Measurements from ENCODE around the gene LMOD1. TPM values are rescaled to one million over a fixed set of nuclear protein-coding genes. Genes with fewer than 3 reads are reported as not detected.
"Not testable (repeated sequence)": the region's sequence is repeated elsewhere in the genome, so short reads cannot be mapped to it uniquely, and the experiment has no call there.

Gene LMOD1
- total and polyA plus RNA-seq, 2 donors (not counting 1 experiment from before 2014, with no cell fraction given) = not detected

- H3K27ac Mint-ChIP-seq = no peak overlapping the region
- Histone ChIP-seq H3K9me3 (ENCODE audit: control extremely low read depth in 1 of 3, control insufficient read depth in 2 of 3, insufficient read depth in 1 of 3, low read length in 2 of 3) (no peaks in the 10 kb centered on the region), H3K27ac (ENCODE audit: low read length in 2 of 2) (no peak overlapping the region), H3K36me3 (replicated peaks in 1 of 2; ENCODE audit: control extremely low read depth in 1 of 2, control insufficient read depth in 1 of 2, extremely low read depth in 1 of 2, insufficient read depth in 2 of 2, low read length in 1 of 2) (peaks cover 0 to 71% of the 10 kb centered on the region in 2 experiments), H3K4me3 (ENCODE audit: control extremely low read depth in 1 of 5, extremely low read depth in 1 of 5, insufficient read depth in 1 of 5, low read depth in 2 of 5, low read length in 4 of 5) (no peak overlapping the region), H2AFZ (ENCODE audit: insufficient read depth, low read depth, low read length, poor library complexity, severe bottlenecking) (no peak overlapping the region), H3K27me3 (replicated peaks in 1 of 4; ENCODE audit: control extremely low read depth in 1 of 4, control insufficient read depth in 3 of 4, insufficient read depth in 4 of 4, low read length in 3 of 4) (no peaks in the 10 kb centered on the region), H3K4me2 (replicated peaks; ENCODE audit: low read depth, low read length, poor library complexity, severe bottlenecking) (no peak overlapping the region), H3K4me1 (ENCODE audit: control insufficient read depth in 2 of 2, insufficient read depth in 2 of 2, low read length in 2 of 2) (no peaks in the 10 kb centered on the region), H3K9ac (ENCODE audit: low read length) (no peak overlapping the region), H4K20me1 (ENCODE audit: control insufficient read depth, insufficient read depth, low read length, poor library complexity, severe bottlenecking) (no peaks in the 10 kb centered on the region), H3K79me2 (ENCODE audit: control insufficient read depth, insufficient read depth, low read length) (no peaks in the 10 kb centered on the region)
- no peaks in the 10 kb centered on the region for H3K27me3 Mint-ChIP-seq
- no peaks in the 10 kb centered on the region for H3K9me3 Mint-ChIP-seq (ENCODE audit: insufficient read depth)
- no peak for ATAC-seq (ENCODE audit: low read depth)
- DNase-seq = no peak
- TF ChIP-seq CTCF (IDR thresholded peaks at IDR 0.05) (no peak), EZH2 (IDR thresholded peaks at IDR 0.05; ENCODE audit: borderline replicate concordance, insufficient read depth, low read depth, low read length, poor library complexity, severe bottlenecking) (no peak)
- intact Hi-C loops (cut with micrococcal nuclease) = no loop called here
- POLR2A ChIA-PET = no interaction called here
- WGBS (ENCODE audit: insufficient coverage) = 100% methylated on average over 1 of the region's 7 CpGs
- H3K4me3 Mint-ChIP-seq = no peak overlapping the region
- H3K4me1 Mint-ChIP-seq = peaks cover 2% of the 10 kb centered on the region
- CTCF ChIA-PET = no interaction called here
Measured at GRCh38 chr1:201861448-201861847, 84.9 kb downstream of the LMOD1 start.

DNA sequence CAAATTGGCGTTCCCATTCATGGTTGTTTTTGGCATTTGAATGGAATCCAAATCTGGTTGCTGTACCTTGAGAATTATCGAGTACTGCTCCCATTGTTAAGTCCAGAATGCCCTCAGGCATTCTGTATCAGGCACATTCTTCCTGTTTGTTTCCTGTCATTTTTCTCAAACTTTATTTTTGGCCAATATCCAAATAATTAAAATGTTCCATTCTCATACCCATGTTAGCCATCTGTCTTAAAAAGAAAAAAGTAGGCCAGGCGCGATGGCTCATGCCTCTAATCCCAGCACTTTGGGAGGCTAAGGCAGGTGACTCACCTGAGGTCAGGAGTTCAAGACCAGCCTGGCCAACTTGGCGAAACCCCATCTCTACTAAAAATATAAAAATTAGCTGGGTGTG is 86.9 kb downstream of the LMOD1 start:
- Histone ChIP-seq H3K4me2 (replicated peaks; ENCODE audit: low read depth, low read length, poor library complexity, severe bottlenecking) (no peak overlapping the region), H3K79me2 (ENCODE audit: control insufficient read depth, insufficient read depth, low read length) (no peaks in the 10 kb centered on the region), H3K4me1 (ENCODE audit: control insufficient read depth in 2 of 2, insufficient read depth in 2 of 2, low read length in 2 of 2) (no peaks in the 10 kb centered on the region), H3K27ac (ENCODE audit: low read length in 2 of 2) (no peak overlapping the region), H3K4me3 (ENCODE audit: control extremely low read depth in 1 of 5, extremely low read depth in 1 of 5, insufficient read depth in 1 of 5, low read depth in 2 of 5, low read length in 4 of 5) (no peak overlapping the region), H2AFZ (ENCODE audit: insufficient read depth, low read depth, low read length, poor library complexity, severe bottlenecking) (no peak overlapping the region), H3K36me3 (replicated peaks in 1 of 2; ENCODE audit: control extremely low read depth in 1 of 2, control insufficient read depth in 1 of 2, extremely low read depth in 1 of 2, insufficient read depth in 2 of 2, low read length in 1 of 2) (peaks cover 0 to 80% of the 10 kb centered on the region in 2 experiments), H3K9me3 (ENCODE audit: control extremely low read depth in 1 of 3, control insufficient read depth in 2 of 3, insufficient read depth in 1 of 3, low read length in 2 of 3) (no peaks in the 10 kb centered on the region), H4K20me1 (ENCODE audit: control insufficient read depth, insufficient read depth, low read length, poor library complexity, severe bottlenecking) (no peaks in the 10 kb centered on the region), H3K27me3 (replicated peaks in 1 of 4; ENCODE audit: control extremely low read depth in 1 of 4, control insufficient read depth in 3 of 4, insufficient read depth in 4 of 4, low read length in 3 of 4) (no peaks in the 10 kb centered on the region), H3K9ac (ENCODE audit: low read length) (no peak overlapping the region)
- ATAC-seq (ENCODE audit: low read depth) (no peak), DNase-seq (no peak)
- no peaks in the 10 kb centered on the region for H3K4me1 Mint-ChIP-seq
- ChIA-PET CTCF (no interaction called here), POLR2A (no interaction called here)
- intact Hi-C loops (cut with micrococcal nuclease) = no loop called here
- no peaks in the 10 kb centered on the region for H3K9me3 Mint-ChIP-seq (ENCODE audit: insufficient read depth)
- H3K4me3 Mint-ChIP-seq = no peak overlapping the region
- TF ChIP-seq CTCF (IDR thresholded peaks at IDR 0.05) = no peak
- no peak for TF ChIP-seq EZH2 (IDR thresholded peaks at IDR 0.05; ENCODE audit: borderline replicate concordance, insufficient read depth, low read depth, low read length, poor library complexity, severe bottlenecking)
- no peak overlapping the region for H3K27ac Mint-ChIP-seq
- WGBS (ENCODE audit: insufficient coverage) = 100% methylated on average over 2 of the region's 5 CpGs
- no peaks in the 10 kb centered on the region for H3K27me3 Mint-ChIP-seq

- intact Hi-C loops (cut with micrococcal nuclease); H3K27me3 Mint-ChIP-seq; H3K9me3 Mint-ChIP-seq (ENCODE audit: insufficient read depth); H3K4me1 ChIP-seq (ENCODE audit: control insufficient read depth in 2 of 2, insufficient read depth in 2 of 2, low read length in 2 of 2); CTCF ChIA-PET; ATAC-seq (ENCODE audit: low read depth); POLR2A ChIA-PET; H3K79me2 ChIP-seq (ENCODE audit: control insufficient read depth, insufficient read depth, low read length); H3K9ac ChIP-seq (ENCODE audit: low read length); H3K4me3 ChIP-seq (ENCODE audit: control extremely low read depth in 1 of 5, extremely low read depth in 1 of 5, insufficient read depth in 1 of 5, low read depth in 2 of 5, low read length in 4 of 5); H4K20me1 ChIP-seq (ENCODE audit: control insufficient read depth, insufficient read depth, low read length, poor library complexity, severe bottlenecking); H3K4me2 ChIP-seq (replicated peaks; ENCODE audit: low read depth, low read length, poor library complexity, severe bottlenecking); H2AFZ ChIP-seq (ENCODE audit: insufficient read depth, low read depth, low read length, poor library complexity, severe bottlenecking); H3K4me3 Mint-ChIP-seq; H3K27me3 ChIP-seq (replicated peaks in 1 of 4; ENCODE audit: control extremely low read depth in 1 of 4, control insufficient read depth in 3 of 4, insufficient read depth in 4 of 4, low read length in 3 of 4); H3K27ac Mint-ChIP-seq; DNase-seq; H3K9me3 ChIP-seq (ENCODE audit: control extremely low read depth in 1 of 3, control insufficient read depth in 2 of 3, insufficient read depth in 1 of 3, low read length in 2 of 3); H3K4me1 Mint-ChIP-seq; H3K27ac ChIP-seq (ENCODE audit: low read length in 2 of 2): not testable (repeated sequence)
- peaks cover 2 to 88% of the 10 kb centered on the region in 2 experiments for H3K36me3 ChIP-seq (replicated peaks in 1 of 2; ENCODE audit: control extremely low read depth in 1 of 2, control insufficient read depth in 1 of 2, extremely low read depth in 1 of 2, insufficient read depth in 2 of 2, low read length in 1 of 2)
- 100% methylated on average over 1 of the region's 2 CpGs for WGBS (ENCODE audit: insufficient coverage)
Measured at GRCh38 chr1:201856722-201857121, 89.6 kb downstream of the LMOD1 start.

Measured in B cell (primary cell).